PFSK-1 (cell line): ENCODE measurements around the gene ATMIN.

Experiments used
- FOXP2 ChIP-seq: optimal IDR thresholded peaks from 2 replicates; pipeline ENCODE3; 2011; ENCODE audit warnings: borderline replicate concordance, control low read depth, inconsistent platforms; ENCODE audit not compliant: insufficient read depth; ENCODE audit errors: extremely low read length, extremely low read depth
- POLR2AphosphoS5 ChIP-seq: IDR thresholded peaks from 2 replicates; pipeline ENCODE4 v1.6.1; 2012; ENCODE audit warnings: low read depth, mild to moderate bottlenecking, control low read depth, low read length, moderate library complexity
- REST ChIP-seq, 2 experiments: IDR thresholded peaks; 2 replicates each; pipeline versions ENCODE4 v1.6.1 to v1.8.0; 2011 to 2012; ENCODE audit warnings: low read depth in 2 of 2, low read length in 2 of 2, control low read depth in 1 of 2, inconsistent platforms in 1 of 2, mild to moderate bottlenecking in 1 of 2, moderate library complexity in 1 of 2; ENCODE audit not compliant: insufficient read depth in 1 of 2
- TAF1 ChIP-seq: IDR thresholded peaks from 2 replicates; pipeline ENCODE4 v1.6.1; 2012; ENCODE audit warnings: low read length, control low read depth, borderline replicate concordance; ENCODE audit not compliant: insufficient read depth

The ATMIN gene

GRCh38 chr16:81095953-81096714 is 60.5 kb downstream of the ATMIN start, which contains the start of gene GCSH:
Gene GCSH (minus strand): TSS chr16:81096395. CDS start chr16:81096278, 117 bp downstream.
- TF ChIP-seq REST (IDR thresholded peaks at IDR 0.05; ENCODE audit: insufficient read depth in 1 of 2, low read depth in 2 of 2, low read length in 2 of 2) = no peak
- TF ChIP-seq FOXP2 = peak; percentile 9
- 0 out of 2 replicates have a peak, but pooled peaks have one; percentile 13 for TF ChIP-seq TAF1
- TF ChIP-seq POLR2AphosphoS5 = no peak

- TF ChIP-seq REST (IDR thresholded peaks at IDR 0.05; ENCODE audit: insufficient read depth in 1 of 2, low read depth in 2 of 2, low read length in 2 of 2) = no peak
- no peak for TF ChIP-seq POLR2AphosphoS5
- TF ChIP-seq FOXP2 = no peak
Observed at GRCh38 chr16:81096715-81097208, 61.1 kb downstream of the ATMIN start.
